MM.1S (cell line): ENCODE results near the gene STS.

ENCODE experiments used
- CTCF ChIP-seq: fragments of 300-600 bp; sonication (generic); IDR thresholded peaks from 2 replicates; pipeline ENCODE4 v1.5.1; 2016; ENCODE audit warnings: antibody characterized with exemption, low read length, mixed read lengths
- EZH2 ChIP-seq: fragments of 300-600 bp; sonication (generic); optimal IDR thresholded peaks from 2 replicates; pipeline ENCODE3; 2017; ENCODE audit warnings: low read depth, mild to moderate bottlenecking, antibody characterized with exemption, low read length, mixed read lengths
- EZH2phosphoT487 ChIP-seq: fragments of 300-600 bp; sonication (generic); IDR thresholded peaks from 2 replicates; pipeline ENCODE4 v1.6.1; 2018; ENCODE audit warnings: antibody characterized with exemption, low read length

GRCh38 chrX:7134981-7135380, 12.5 kb upstream of the STS start:
- no peak for TF ChIP-seq CTCF
- no peak for TF ChIP-seq EZH2phosphoT487
- TF ChIP-seq EZH2, result no peak
